CD4-positive, alpha-beta T cell treated with Interferon gamma for 1 hour (primary cell): ENCODE data around the gene PPP1R1C.

ENCODE experiments used
- DNase-seq: peaks from one replicate; pipeline ENCODE4 v3.0.0-alpha.2; 2020

PPP1R1C gene

DNA sequence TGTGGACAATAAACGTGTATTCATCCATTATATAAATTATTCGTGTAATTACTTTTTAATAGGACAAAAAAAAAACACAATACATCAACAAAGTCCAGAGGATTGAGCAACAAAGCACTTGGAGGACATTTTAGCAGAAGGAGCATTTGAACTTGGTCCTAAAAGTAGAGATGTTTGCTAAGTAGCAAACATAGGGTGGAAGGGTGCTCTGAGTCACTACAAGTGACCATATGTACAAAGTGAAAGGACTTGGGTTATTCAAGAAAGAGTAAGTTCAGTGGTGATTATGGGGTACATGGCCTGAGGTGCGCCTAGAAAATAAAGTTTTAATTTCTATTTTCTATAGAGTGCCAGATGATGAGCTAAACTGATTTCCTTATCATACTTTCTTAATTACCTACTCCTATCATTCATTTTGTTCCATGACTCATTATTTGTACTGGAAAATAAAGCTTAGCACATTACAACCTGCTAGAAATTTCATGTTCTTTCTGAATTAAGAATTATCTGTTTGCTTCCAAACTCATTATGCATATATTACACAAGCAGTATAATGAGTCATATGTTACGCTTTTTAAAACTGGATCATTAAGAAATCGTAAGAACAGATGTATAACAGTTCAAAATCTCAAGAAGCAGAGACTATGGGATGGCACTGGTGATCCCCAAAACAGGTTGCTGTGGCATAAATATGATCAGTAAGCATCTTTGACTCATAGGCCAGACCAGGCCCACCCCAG lies 13.1 kb upstream of the PPP1R1C start:
- no peak for DNase-seq

DNA sequence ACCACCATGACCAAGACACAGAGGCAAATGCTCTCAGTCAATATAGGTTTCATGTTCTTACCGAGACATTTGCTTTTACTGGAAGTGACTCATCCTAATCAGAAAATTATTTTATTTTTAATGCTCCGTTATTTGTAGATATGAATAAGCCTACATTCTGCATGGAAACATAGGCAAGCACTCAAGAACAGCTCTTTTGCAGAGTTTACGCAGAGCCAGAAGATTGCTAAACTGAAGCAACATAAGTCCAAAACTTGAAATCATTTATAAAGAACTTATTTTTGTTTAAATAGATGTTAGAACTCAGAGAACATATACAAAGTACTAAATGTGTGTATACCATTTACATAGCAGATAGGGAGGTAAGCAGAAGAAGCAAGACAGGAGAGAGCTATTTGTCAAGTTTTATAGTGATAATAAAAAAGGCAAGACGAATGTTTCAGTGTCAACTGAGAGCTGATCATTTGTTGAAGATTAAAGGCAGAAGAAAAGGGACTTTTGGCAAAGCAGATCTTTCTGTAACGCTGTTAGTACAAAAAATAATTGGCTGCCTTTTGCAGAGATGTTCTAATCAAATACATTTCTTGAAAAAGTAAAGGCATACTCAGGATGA lies 12.4 kb upstream of the PPP1R1C start:
- DNase-seq: no peak

DNA sequence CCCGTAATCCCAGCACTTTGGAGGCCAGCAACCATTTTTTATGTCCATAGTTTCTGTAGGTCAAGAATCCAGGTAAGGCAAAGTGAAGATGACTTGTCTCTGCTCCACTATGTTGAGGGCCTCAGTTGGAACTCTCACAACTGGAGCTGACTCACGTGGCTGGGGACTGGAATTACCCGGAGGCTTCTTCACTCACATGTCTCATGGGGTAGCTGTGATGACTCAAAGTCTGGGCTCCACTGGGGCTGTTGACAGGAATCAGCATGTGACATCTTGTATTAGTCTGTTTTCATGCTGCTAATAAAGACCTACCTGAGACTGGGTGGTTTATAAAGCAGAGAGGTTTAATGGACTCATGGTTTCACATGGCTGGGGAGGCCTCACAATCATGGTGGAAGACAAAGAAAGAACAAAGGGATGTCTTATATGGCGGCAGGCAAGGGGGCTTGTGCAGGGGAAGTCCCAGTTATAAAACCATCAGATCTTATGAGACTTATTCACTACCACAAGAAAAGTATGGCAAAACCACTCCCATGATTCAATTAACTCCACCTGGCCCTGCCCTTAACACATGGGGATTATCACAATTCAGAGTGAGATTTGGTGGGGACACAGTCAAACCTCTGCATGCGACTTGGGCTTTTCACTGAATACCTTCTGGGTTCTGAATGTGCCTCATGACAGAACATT lies 7.8 kb upstream of the PPP1R1C start:
- no peak for DNase-seq

DNA sequence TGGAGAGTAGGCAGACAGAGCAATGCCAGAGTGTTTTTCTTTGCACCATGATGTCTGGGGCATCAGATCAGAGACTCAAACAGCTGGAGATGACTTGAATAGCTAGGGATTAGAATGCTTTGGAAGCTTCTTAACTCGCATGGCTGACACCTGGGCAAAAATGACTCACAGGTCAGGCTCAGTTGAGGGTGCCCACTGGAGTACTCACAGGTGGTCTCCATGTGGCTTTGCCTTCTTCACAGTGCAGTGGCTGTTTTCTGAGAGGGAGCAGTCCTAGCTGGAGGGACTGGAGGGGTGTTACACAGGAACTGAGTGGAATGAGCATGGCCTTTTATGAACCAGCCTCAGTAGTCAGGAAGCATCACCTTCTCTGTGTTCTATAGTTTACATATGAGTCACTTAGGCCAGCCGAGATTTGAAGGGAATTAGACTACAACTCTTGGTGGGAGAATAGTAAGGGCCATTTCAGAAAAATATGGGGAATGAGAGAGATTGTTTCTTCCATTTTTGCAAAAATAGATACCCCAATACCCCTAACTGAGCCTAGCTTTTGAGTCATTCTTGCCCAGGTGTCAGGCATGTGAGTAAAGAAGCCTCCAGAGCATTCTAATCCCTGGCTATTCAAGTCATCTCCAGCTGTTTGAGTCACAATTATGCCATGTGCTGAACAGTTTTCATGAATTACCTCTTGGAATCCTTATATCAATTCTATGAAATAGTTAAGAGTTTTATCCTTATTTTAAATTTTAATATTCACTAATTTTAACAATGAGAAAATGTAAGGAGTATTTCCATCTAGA lies 7.1 kb upstream of the PPP1R1C start:
- no peak for DNase-seq

DNA sequence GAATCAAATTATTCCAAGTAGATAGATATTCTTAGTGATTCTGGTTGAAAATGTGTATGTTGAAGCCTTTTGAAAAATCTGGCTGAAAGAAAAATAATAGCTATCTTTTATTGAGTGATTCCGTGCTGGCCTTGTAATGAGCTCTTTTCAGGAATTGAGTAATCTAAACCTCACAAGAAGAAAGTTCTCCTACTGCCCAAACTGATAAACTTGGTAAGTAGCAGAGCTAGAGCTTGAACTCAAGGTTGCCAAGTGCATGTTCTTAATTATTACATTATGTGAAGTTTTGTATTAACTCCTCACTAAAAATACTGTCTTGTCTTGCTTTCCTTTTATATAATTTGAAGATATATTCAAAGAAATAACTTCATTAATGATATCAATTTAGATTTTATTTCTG lies 1.6 kb upstream of the PPP1R1C start:
- DNase-seq: no peak

DNA sequence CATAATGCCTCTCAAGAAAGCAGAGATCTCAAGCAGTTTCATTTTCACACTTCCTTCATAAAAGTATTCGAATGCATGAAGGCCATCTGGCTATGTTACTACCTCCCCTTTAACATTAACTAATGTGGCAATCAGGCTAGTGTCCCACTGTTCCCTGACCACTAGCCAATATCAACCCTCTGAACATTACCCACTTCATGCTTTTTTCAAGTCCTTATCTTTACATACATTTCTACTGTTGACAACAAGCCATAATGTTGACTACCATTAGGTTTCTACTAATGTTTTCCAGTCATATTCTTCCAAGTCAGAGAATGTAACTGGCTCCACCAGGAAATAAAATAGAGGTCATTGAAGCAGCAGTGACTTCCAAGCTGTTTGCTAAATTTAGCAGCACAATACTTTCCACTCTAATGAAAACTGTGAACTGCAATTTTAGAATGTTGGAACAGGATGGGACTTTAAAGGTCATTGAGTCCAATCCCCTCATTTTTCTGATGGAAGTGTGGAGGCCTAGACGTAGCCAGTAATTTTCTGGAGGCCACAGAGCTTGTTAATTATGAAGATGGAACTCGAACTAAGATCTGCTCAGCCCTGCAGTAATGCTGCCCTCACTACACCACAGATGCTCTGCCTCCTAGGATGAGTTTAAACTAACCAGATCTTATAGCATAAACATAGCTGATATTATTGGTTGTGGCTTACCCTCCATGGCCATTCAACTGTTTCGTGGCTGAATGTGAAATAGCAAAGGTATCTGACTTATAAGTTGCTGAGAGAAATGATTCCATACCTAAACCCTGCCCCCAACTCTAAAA lies 630 bp upstream of the PPP1R1C start:
- DNase-seq: no peak

DNA sequence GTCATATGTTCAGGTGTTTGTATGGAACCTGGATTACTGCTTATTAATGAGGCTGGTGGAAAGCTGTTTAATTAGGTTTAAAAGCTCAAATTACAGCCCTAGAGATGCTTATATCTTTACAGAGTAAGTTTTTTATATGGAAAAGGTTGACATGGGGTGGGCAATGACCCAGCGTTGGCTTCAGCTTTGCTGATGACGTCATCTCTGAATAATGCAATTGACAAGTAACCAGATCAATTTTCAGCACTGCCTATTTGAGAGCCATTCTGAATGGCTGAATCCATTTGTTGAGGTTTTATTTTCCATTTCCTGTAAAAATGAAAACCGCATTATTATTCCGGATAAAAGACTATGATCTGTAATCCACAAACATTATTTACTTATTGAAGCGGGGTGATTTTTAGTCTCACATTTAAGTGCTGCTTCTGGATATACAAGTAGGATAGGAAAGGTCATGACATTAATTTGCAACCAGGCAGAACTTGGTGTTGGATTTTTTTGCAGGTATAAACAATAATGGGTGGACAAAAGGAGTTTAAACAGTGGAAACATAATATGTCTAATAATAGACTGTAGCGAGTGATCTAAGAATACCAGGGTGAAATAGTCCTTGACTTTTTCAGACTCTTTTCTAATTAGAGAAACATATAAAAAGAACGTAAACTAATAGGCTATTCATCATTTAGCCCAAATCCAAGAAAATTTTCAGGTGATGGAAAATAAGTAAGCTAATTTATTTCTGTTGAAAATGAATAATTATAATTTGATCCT lies 2.7 kb downstream of the PPP1R1C start:
- no peak for DNase-seq

DNA sequence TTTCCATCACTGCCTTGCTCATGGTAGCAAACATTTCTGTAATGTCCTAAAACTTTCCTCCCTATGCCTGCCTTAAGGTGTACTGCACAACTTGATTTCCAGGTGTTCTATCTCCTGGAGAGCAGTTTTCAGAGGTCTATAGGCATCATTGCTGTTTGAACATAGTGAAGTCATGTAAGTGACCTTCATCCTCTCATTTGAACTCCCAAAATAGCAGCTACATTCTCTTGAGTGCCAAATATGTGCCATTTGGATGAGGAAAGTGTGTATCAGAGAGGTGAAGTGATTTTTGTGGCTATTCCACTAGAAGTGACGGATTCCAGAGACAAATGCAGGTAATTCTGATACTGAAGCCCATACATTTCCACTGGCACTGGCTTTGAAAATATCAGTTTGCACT lies 3.4 kb downstream of the PPP1R1C start:
- no peak for DNase-seq

DNA sequence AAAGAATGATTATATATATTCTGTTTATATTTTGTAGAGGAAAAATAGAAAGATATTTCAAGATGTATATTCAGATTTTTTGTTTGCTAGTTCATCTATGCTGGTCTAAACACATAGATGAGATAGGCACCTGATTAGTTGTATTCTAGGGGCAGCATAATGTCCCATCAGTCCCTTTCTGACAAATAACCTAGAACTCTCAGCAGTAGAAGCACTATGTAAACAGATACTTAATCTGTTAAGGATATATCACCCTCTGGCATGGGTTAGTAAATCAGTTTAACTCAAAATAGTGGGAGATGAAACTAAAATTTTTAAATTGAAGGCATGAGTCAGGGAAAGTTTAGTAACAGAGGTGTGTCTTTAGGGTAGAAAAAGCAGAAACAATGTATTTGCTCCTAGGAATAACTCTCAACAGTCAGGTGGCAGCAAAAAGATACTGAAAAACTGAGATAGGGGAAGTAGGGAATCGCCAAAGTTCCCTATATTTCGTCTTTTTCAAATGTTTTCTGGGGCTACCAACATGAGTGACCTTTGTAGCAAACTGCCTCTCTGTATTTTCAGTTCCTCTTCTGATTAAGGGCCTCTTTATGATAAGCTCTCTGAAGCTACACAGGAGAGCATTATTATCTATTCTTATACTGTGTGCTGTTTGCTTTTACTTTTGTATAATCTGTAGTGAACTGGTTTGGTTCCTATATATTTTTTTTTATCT lies 5.7 kb downstream of the PPP1R1C start:
- no peak for DNase-seq

DNA sequence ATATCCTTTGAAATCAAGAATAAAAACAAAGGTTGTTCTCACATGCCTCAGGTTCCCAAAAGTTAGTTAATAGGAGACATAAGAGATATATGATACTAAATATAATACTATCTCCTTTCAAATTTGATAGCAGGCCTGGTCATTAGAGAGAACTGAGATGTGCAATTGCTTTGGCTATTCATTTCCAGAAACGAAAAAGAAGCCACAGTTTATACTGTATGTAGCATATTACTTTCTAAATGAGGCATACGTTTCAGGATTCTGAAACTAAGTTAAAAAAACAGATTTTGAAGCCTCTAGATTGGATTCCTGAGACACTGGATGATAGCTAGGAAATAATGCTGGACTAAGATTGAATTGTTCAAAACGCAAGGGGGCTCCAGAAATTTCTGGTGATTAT lies 7.1 kb downstream of the PPP1R1C start:
- no peak for DNase-seq

DNA sequence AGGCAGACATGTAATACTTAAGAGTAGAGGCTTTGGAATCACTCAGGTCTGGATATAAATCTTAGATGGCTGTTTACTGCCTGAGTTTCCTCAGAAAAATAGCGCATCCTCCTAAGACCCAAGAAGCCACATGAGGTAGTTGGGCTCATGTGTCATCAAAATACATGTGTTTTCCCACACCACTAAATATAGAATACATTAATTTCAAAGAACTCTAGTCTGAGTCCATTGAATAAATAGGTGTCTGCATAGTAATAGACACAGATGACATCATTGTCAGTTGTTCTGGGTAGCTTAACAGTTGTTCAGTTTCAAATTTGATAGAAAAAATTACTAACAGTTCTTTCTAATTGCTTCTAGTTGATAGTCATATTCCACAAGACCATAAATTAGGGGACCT lies 9.6 kb downstream of the PPP1R1C start:
- DNase-seq: no peak

DNA sequence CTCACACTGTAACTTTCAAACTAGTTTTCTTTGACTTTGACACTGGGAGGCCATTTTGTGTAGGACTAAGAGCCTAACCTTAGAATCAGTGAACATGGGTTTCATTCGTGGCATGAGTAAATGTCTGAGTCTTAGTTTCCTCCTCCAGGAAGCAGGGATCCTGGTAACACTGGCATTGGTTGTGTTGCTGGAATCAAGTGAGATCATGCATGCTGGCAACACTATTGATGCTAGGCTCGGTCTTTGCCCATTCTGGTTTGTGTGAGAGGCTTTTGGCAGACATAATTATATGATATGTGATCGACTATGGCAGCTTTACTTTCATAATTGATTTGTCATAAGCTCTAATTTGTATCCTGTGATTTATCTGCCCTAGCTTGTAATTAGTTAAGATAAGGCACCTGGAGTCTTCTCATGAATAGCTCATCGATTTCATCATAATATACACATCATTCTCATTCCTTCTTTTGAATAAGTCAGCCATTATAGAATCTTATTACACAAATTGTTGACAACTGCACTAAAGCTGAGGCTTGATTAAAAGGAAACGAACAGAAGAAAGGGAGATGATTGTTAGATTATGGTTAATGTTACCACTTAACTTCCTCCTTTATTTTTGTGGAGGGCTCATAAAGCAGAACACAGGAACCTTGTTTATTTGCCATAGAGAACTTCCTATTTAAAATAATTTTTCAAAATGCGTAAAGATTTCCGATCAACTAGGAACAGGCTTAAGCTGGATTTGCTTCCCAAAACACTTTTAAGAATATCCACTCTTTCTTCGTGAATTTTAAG lies 12.6 kb downstream of the PPP1R1C start:
- no peak for DNase-seq

DNA sequence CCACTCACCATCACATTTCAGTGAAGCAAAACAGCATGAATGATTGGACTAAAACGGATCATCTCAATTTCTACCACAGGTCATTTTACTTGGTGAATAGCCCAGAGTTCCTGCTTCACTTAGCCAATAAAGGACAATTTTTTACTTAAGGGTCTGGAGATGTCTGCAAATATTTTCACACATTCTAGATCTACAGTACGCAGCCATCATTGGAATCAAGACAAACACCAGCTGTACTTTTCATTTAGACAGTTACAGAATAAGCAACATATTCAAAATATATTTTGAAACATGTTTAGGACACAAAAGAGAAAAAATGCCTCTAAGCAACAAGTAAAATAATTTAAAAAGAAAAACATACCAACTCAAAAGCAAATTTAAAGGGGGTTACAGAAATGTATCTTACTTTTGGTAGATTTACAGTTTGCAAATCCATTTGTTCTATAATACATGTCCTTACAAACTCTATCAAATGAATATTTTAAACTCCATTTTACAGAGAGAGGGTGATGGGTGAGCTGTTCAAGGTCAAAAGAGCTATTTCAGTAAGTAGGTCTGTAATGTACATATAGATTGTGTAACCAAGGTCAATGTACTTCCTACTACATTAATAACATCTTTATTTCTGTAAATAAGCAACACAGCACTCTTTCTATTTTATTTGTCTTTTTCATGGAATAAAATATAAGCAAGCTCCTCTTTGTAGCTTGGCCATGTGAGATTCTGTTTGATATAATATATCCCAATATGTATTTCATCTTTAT lies 13.4 kb downstream of the PPP1R1C start:
- DNase-seq: no peak

DNA sequence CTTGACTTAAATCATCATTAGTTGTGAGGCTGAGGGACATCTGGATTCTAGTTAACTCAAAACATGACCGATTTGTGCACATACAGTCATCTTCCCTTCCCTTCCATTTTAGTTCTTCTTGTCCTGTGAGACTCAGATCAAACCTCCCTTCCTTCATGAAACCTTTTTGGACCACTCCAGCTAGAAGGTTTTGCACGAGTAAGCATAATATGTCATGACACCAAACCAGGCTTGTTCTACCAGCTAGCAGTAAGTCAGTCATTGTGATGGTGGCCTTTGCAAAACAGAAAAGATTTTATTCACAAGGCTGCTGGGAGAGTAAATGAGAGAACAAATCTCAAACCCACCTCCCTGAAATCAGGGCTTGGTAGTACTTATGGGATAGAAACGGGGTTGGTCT lies 14.3 kb downstream of the PPP1R1C start:
- DNase-seq: no peak

DNA sequence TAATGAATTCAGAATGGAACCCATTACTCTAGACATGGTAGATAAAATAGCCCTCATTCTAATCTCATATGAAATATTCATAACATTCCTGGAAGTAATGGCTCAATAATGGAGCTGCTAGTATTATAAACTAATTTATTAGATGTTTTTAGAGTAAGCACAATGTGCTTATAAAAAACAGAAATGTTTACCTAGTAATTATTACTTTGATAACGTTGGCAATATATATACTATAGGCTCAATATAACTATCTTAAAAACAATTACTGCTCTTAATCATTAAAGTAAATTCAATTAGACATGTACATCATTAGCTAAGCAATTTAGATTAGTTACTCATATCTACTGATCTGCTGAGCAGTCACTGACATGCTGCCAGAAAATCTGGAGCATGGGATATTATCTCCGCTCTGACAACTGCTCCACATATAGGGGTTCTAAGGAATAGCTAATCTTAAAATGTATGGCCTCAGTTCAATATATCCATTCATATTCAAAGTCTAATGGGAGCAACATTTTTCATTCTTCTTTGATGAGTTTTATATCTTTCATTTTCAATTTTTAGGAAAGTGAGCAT lies 19.4 kb downstream of the PPP1R1C start:
- no peak for DNase-seq

DNA sequence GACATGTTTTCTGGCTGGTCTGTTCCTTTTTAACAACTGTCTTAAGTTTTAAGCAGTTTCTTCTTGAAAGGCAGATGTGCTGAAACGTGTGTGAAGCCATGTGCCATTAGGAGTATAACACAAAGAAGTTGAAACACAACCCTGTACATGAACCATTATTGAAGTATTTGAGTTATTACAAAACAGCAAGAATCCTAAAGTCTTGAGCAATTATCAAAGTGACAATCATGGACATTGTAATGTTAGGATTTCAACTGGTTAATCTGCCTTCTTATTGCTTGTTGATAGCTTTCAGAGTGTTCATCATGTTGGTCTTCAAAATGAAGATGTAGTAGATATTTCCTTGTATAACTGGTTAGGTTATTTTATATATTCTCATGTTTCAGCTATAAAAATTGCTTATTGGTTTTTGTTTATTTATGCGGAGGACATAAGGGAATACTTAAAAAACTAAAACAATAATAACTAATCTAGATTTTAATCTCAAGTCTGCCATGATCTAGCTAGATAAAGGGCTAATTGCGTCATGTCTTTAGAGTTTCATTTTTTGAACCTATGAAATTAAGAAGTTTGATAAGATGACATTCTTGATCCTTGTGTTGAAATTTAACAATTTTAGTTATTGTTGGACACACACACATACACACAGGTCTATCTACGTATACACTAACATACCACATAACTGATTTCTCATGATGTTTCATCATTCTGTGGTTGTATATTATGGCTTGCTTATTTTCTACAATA lies 21.1 kb downstream of the PPP1R1C start:
- no peak for DNase-seq

DNA sequence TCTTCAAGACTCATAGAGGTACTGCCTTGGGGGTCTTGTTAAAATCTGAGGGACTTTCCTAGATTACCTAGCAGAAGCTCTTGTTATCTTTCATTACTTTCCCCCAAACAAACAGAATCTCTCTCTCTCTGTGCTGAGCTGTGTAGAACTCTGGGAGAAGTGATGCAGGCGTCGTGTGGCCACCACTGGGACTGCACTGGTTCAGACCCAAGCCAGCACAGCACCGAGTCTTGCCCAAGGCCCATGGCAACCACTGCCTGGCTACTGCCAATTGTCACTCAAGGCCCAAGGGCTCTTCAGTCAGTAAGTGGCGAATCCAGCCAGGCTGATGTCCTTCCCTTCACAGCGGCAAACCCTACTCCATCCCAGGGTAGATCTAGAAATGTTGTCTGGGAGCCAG lies 28.6 kb downstream of the PPP1R1C start:
- no peak for DNase-seq
